HepG2 (cell line): ENCODE data around the gene SLC38A3. TPM values are rescaled to one million over a fixed set of nuclear protein-coding genes. Genes with fewer than 3 reads are reported as not detected.

Source experiments
- ATAC-seq: fragments of 200-7000 bp; cut with Tn5 transposase; 3 replicates; pipeline ENCODE4 v1.9.1; 2020; ENCODE audit warnings: mild to moderate bottlenecking, moderate library complexity
- BruUV-seq: library from RNA; stranded (reverse); fragments of 400-500 nt; replicated peaks from 2 replicates; lab custom pipeline; 2021; lab: Mats Ljungman, UMichigan
- CTCF ChIA-PET: fragments of 300-600 bp; formaldehyde crosslinking; extraction: SDS; loops from one replicate; lab custom pipeline; 2021; ENCODE audit warnings: low total read pairs, inconsistent platforms, low intra/inter-chr PET ratio; lab: Yijun Ruan, JAX
- POLR2A ChIA-PET: fragments of 350-600 bp; sonication (Branson Sonifier 250); formaldehyde crosslinking; loops from one replicate; lab custom pipeline; 2020; ENCODE audit warnings: antibody characterized with exemption, inconsistent platforms; lab: Yijun Ruan, JAX
- DNase-seq: peaks from one replicate; pipeline ENCODE4 v3.0.0-alpha.2; 2015; ENCODE audit warnings: low spot score
- FAIRE-seq: peaks from 3 replicates; lab custom pipeline; 2011; peaks lifted over from hg19 to GRCh38; lab: Jason Lieb, UNC
- H2AFZ ChIP-seq: one replicate; pipeline ENCODE4 v1.6.1; 2011; ENCODE audit warnings: low read length, inconsistent platforms
- H3K27ac ChIP-seq: fragments of 300-600 bp; 3 replicates; pipeline ENCODE4 v1.8.0; 2011; ENCODE audit warnings: mixed run types, mild to moderate bottlenecking, mixed read lengths, low read length, inconsistent platforms; ENCODE audit not compliant: insufficient read depth; ENCODE audit errors: extremely low read length
- H3K27me3 ChIP-seq, 2 experiments: fragments of 200-600 bp in 1 of 2; 2 replicates in 1 of 2; 3 replicates in 1 of 2; pipeline versions ENCODE4 v1.6.0 to v1.8.0; 2011; ENCODE audit warnings: low read length in 2 of 2, mild to moderate bottlenecking in 2 of 2, moderate library complexity in 2 of 2, inconsistent platforms in 1 of 2; ENCODE audit not compliant: insufficient read depth in 2 of 2, control insufficient read depth in 1 of 2
- H3K36me3 ChIP-seq, 2 experiments: fragments of 200-600 bp in 1 of 2; replicated peaks in 1 of 2; 2 replicates in 1 of 2; 3 replicates in 1 of 2; pipeline versions ENCODE4 v1.5.1 to v1.8.0; 2011; ENCODE audit warnings: low read length in 2 of 2, inconsistent platforms in 1 of 2; ENCODE audit not compliant: insufficient read depth in 2 of 2, control insufficient read depth in 1 of 2
- H3K4me1 ChIP-seq: 2 replicates; pipeline ENCODE4 v1.5.1; 2012; ENCODE audit warnings: low read length, inconsistent platforms; ENCODE audit not compliant: insufficient read depth
- H3K4me2 ChIP-seq: 2 replicates; pipeline ENCODE4 v1.6.0; 2011; ENCODE audit warnings: low read depth, low read length, inconsistent platforms
- H3K4me3 ChIP-seq, 3 experiments: fragments of 200-600 bp in 1 of 3; sonication (generic), shearing (Covaris generic) in 1 of 3; replicated peaks in 1 of 3; 2 replicates each; pipeline ENCODE4 v1.5.1; 2011 to 2016; ENCODE audit warnings: low read length in 3 of 3, inconsistent platforms in 2 of 3, low read depth in 2 of 3, mild to moderate bottlenecking in 2 of 3, control low read depth in 1 of 3, mixed read lengths in 1 of 3; ENCODE audit not compliant: insufficient read depth in 1 of 3
- H3K79me2 ChIP-seq: one replicate; pipeline ENCODE4 v1.6.1; 2011; ENCODE audit warnings: low read length, inconsistent platforms; ENCODE audit not compliant: insufficient read depth
- H3K9ac ChIP-seq: 2 replicates; pipeline ENCODE4 v1.6.0; 2011; ENCODE audit warnings: mild to moderate bottlenecking, low read depth, low read length, inconsistent platforms; ENCODE audit not compliant: insufficient read depth
- H3K9me3 ChIP-seq: 2 replicates; pipeline ENCODE4 v1.5.1; 2012; ENCODE audit warnings: mild to moderate bottlenecking, low read length
- H4K20me1 ChIP-seq: 2 replicates; pipeline ENCODE4 v1.6.0; 2011; ENCODE audit warnings: inconsistent platforms, mild to moderate bottlenecking, low read length, moderate library complexity; ENCODE audit not compliant: insufficient read depth
- ATF7 ChIP-seq, 2 experiments: fragments of 450-650 bp in 1 of 2; sonication (generic) in 1 of 2; formaldehyde crosslinking in 1 of 2; IDR thresholded peaks; 2 replicates each; pipeline versions ENCODE4 v1.4.0 to v1.6.1; 2016 to 2020; ENCODE audit warnings: antibody characterized with exemption in 1 of 2, mild to moderate bottlenecking in 1 of 2, missing genetic modification reagents in 1 of 2
- BHLHE40 ChIP-seq: IDR thresholded peaks from 2 replicates; pipeline ENCODE4 v1.6.1; 2011; ENCODE audit warnings: low read length, improper control_type of control experiment
- CENPT ChIP-seq: sonication (generic); formaldehyde crosslinking; IDR thresholded peaks from 2 replicates; pipeline ENCODE4 v1.8.0; 2022; ENCODE audit warnings: low read depth, mild to moderate bottlenecking, moderate library complexity, missing genetic modification reagents
- CHD2 ChIP-seq: IDR thresholded peaks from 2 replicates; pipeline ENCODE4 v1.6.1; 2011; ENCODE audit warnings: low read depth, low read length, improper control_type of control experiment
- DRAP1 ChIP-seq: IDR thresholded peaks from 2 replicates; pipeline ENCODE4 v1.6.1; 2016; ENCODE audit warnings: missing genetic modification reagents, missing compliant biosample characterization
- ELF1 ChIP-seq: sonication (generic); formaldehyde crosslinking; IDR thresholded peaks from 2 replicates; pipeline ENCODE4 v1.4.0; 2020; ENCODE audit warnings: missing genetic modification reagents
- GPN1 ChIP-seq: sonication (generic); formaldehyde crosslinking; IDR thresholded peaks from 2 replicates; pipeline ENCODE4 v1.5.1; 2020; ENCODE audit warnings: missing genetic modification reagents, borderline replicate concordance
- HOXA3 ChIP-seq: sonication (generic); formaldehyde crosslinking; IDR thresholded peaks from 2 replicates; pipeline ENCODE4 v1.5.0; 2020; ENCODE audit warnings: missing genetic modification reagents
- KAT8 ChIP-seq: IDR thresholded peaks from 2 replicates; pipeline ENCODE4 v1.6.1; 2016; ENCODE audit warnings: missing genetic modification reagents, missing compliant biosample characterization
- KLF12 ChIP-seq: sonication (generic); formaldehyde crosslinking; IDR thresholded peaks from 2 replicates; pipeline ENCODE4 v1.4.0; 2020; ENCODE audit warnings: missing genetic modification reagents, borderline replicate concordance
- KMT2A ChIP-seq: sonication (generic); formaldehyde crosslinking; IDR thresholded peaks from 2 replicates; pipeline ENCODE4 v1.4.0; 2020; ENCODE audit warnings: missing genetic modification reagents
- NR2F6 ChIP-seq, 2 experiments: IDR thresholded peaks; 2 replicates each; pipeline ENCODE4 v1.6.1; 2016; ENCODE audit warnings: antibody characterized with exemption in 1 of 2, mild to moderate bottlenecking in 1 of 2
- PAF1 ChIP-seq: IDR thresholded peaks from 2 replicates; pipeline ENCODE4 v1.6.1; 2016; ENCODE audit warnings: missing genetic modification reagents, missing compliant biosample characterization
- SALL1 ChIP-seq: sonication (generic); formaldehyde crosslinking; IDR thresholded peaks from 2 replicates; pipeline ENCODE4 v1.8.0; 2022; ENCODE audit warnings: mild to moderate bottlenecking, missing genetic modification reagents
- SIN3B ChIP-seq: fragments of 150-350 bp; IDR thresholded peaks from 2 replicates; pipeline ENCODE4 v1.6.1; 2014; ENCODE audit warnings: low read length
- SMYD3 ChIP-seq: sonication (generic); formaldehyde crosslinking; IDR thresholded peaks from 2 replicates; pipeline ENCODE4 v1.8.1; 2023; ENCODE audit warnings: mild to moderate bottlenecking, missing genetic modification reagents
- ZBTB14 ChIP-seq: sonication (generic); formaldehyde crosslinking; IDR thresholded peaks from 2 replicates; pipeline ENCODE4 v1.4.0; 2020; ENCODE audit warnings: missing genetic modification reagents
- ZFY ChIP-seq: sonication (generic); formaldehyde crosslinking; IDR thresholded peaks from 2 replicates; pipeline ENCODE4 v1.4.0; 2020; ENCODE audit warnings: missing genetic modification reagents
- ZNF572 ChIP-seq: sonication (generic); formaldehyde crosslinking; IDR thresholded peaks from 2 replicates; pipeline ENCODE4 v1.5.1; 2020; ENCODE audit warnings: mild to moderate bottlenecking, missing genetic modification reagents
- ZNF580 ChIP-seq: IDR thresholded peaks from 2 replicates; pipeline ENCODE4 v1.6.1; 2016; ENCODE audit warnings: low read depth, borderline replicate concordance
- ZNF605 ChIP-seq: sonication (generic); formaldehyde crosslinking; IDR thresholded peaks from 2 replicates; pipeline ENCODE4 v1.8.0; 2022; ENCODE audit warnings: mild to moderate bottlenecking, missing genetic modification reagents
- ZNF784 ChIP-seq: sonication (generic); formaldehyde crosslinking; IDR thresholded peaks from 2 replicates; pipeline ENCODE4 v1.5.1; 2020; ENCODE audit warnings: missing genetic modification reagents, mild to moderate bottlenecking, borderline replicate concordance
- ZNF891 ChIP-seq: sonication (generic); formaldehyde crosslinking; IDR thresholded peaks from 2 replicates; pipeline ENCODE4 v1.5.0; 2020; ENCODE audit warnings: mild to moderate bottlenecking, missing genetic modification reagents
- WGBS: methylation state at CpG from one replicate; pipeline ENCODE4 v1.1.6; 2017; ENCODE audit warnings: low lambda C conversion rate; 5-methylcytosine and 5-hydroxymethylcytosine counted together
- in situ Hi-C: cut with HindIII; loops from 2 replicates; pipeline ENCODE4 v1.10.0; 2017; ENCODE audit warnings: low pct_unique_long_range_greater_than_20kb; ENCODE audit not compliant: extremely low pct_ligation_motif_present
- intact Hi-C: fragments of 100-400 bp; cut with micrococcal nuclease; formaldehyde crosslinking; loops from one replicate; pipeline ENCODE4 v1.10.0; 2022; ENCODE audit not compliant: unreplicated experiment
- polyA plus RNA-seq, 8 experiments: library from polyadenylated mRNA; depleted of rRNA in 3 of 8; stranded (reverse) in 7 of 8; unstranded in 1 of 8; fragments of >200 nt; fragmentation: Illumina TruSeq in 4 of 8; extraction: Trizol in 4 of 8; gene quantifications; 2 replicates each; pipeline versions ENCODE4 v1.2.1 to v1.2.3, GENCODE V29; 2011 to 2016; ENCODE audit warnings: low read depth in 4 of 8, missing spikeins in 1 of 8, mixed read lengths in 1 of 8; ENCODE audit not compliant: insufficient read depth in 1 of 8
- total RNA-seq, 5 experiments: library from RNA; depleted of rRNA; stranded (reverse); fragments of >200 nt; fragmentation: Illumina TruSeq; extraction: Trizol; gene quantifications; 2 replicates each; pipeline ENCODE4 v1.2.3, GENCODE V29; 2016; ENCODE audit warnings: low read depth in 1 of 5

The SLC38A3 gene
- total and polyA plus RNA-seq, 2 of the 13 experiments (the other 11 are each of a cell fraction or from before 2014, with no cell fraction given), result 29.8 to 164 TPM

- peak; percentile 28; the same call in 1 of the 2 replicates for TF ChIP-seq ZFY (CRISPR knock-in tag)
- TF ChIP-seq ZNF605 (CRISPR knock-in tag), result 0 out of 2 replicates have a peak, but pooled peaks have one; percentile 5
- no peak for TF ChIP-seq NR2F6 (IDR thresholded peaks at IDR 0.05)
- 0 out of 2 replicates have a peak, but pooled peaks have one; percentile 21 for TF ChIP-seq NR2F6 (CRISPR knock-in tag; IDR thresholded peaks at IDR 0.05)
- no peak for TF ChIP-seq HOXA3
- TF ChIP-seq PAF1 (CRISPR knock-in tag), result 0 out of 2 replicates have a peak, but pooled peaks have one; percentile 9
- 0 out of 2 replicates have a peak, but pooled peaks have one; percentile 31 for TF ChIP-seq SALL1 (CRISPR knock-in tag)
- peak; percentile 14; the same call in 1 of the 2 replicates for TF ChIP-seq ZNF891 (CRISPR knock-in tag)
Observed at GRCh38 chr3:50220109-50220508, 15.0 kb downstream of the SLC38A3 start (continued).

DNA sequence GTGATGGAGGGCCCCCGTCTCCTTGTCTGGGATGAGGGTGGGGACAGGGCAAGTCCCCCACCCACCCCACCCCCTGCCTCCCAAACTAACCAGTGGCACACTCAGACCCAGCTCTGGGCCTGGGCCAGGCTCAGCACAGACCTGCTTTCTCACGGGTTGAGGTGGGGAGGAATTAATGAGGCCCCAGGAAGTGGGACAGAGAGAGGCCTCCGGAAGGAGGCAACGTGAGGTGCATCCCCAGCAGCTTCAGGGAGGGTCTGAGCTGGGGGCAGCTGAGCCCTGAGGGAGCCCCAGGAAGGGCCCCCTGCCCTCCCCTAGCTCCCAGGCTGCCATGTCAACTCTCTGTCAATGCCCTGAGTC, 16.0 kb downstream of the SLC38A3 start:
- Histone ChIP-seq H3K4me1 (peaks cover 60% of the 10 kb centered on the region), H3K27ac (peak overlapping the region; percentile 81), H3K79me2 (no peaks in the 10 kb centered on the region), H3K36me3 (peaks cover 16 to 40% of the 10 kb centered on the region in 2 experiments), H3K9me3 (no peaks in the 10 kb centered on the region), H3K4me2 (peak overlapping the region; percentile 60), H4K20me1 (no peaks in the 10 kb centered on the region), H3K4me3 (peak overlapping the region in 1 of 3 experiments; percentile 37; a peak in 2 of 6 replicates), H2AFZ (no peak overlapping the region), H3K9ac (peak overlapping the region; percentile 65), H3K27me3 (no peaks in the 10 kb centered on the region)
- intact Hi-C loops, result loop anchor here (1.0 kb wide), 1 partner anchor 26 kb away; no protein-coding TSS in a partner anchor
- CTCF ChIA-PET, result interaction anchor here (1.2 to 9.0 kb wide), 2 partner anchors 19 to 27 kb away, joined by 3 to 265 read pairs; partner anchors contain the start of gene GNAT1
- ATAC-seq, result peak; percentile 18
- FAIRE-seq, result no peak
- in situ Hi-C loops, result no loop called here
- BruUV-seq, result no TSS peak
- no peak for DNase-seq
- POLR2A ChIA-PET, result interaction anchor here (1.1 to 16.5 kb wide), 8 partner anchors 15 to 116 kb away, joined by 3 to 625 read pairs (median 10); partner anchors contain the start of genes GNAI2, GNAT1 and SLC38A3
- WGBS, result 48% methylated on average over 3 of the region's 4 CpGs
- no peak for TF ChIP-seq CHD2
- TF ChIP-seq ZNF784 (CRISPR knock-in tag), result no peak
- no peak for TF ChIP-seq SIN3B
- no peak for TF ChIP-seq KLF12 (CRISPR knock-in tag)
- no peak for TF ChIP-seq KAT8 (CRISPR knock-in tag)
- TF ChIP-seq ZNF572 (CRISPR knock-in tag), result no peak
- TF ChIP-seq SMYD3 (CRISPR knock-in tag), result no peak
- TF ChIP-seq DRAP1 (CRISPR knock-in tag), result no peak
- TF ChIP-seq KMT2A (CRISPR knock-in tag), result no peak
- no peak for TF ChIP-seq ZBTB14 (CRISPR knock-in tag)
- TF ChIP-seq CENPT (CRISPR knock-in tag), result no peak
- no peak for TF ChIP-seq GPN1 (CRISPR knock-in tag)
- no peak for TF ChIP-seq BHLHE40
- no peak for TF ChIP-seq ATF7 (IDR thresholded peaks at IDR 0.05)
- TF ChIP-seq ATF7 (CRISPR knock-in tag; IDR thresholded peaks at IDR 0.05), result no peak
- TF ChIP-seq ZNF891 (CRISPR knock-in tag), result no peak
- TF ChIP-seq ZNF580, result no peak
- 0 out of 2 replicates have a peak, but pooled peaks have one; percentile 8 for TF ChIP-seq ELF1 (CRISPR knock-in tag)
